Measurements from ENCODE around the gene SLIT3.

DNA sequence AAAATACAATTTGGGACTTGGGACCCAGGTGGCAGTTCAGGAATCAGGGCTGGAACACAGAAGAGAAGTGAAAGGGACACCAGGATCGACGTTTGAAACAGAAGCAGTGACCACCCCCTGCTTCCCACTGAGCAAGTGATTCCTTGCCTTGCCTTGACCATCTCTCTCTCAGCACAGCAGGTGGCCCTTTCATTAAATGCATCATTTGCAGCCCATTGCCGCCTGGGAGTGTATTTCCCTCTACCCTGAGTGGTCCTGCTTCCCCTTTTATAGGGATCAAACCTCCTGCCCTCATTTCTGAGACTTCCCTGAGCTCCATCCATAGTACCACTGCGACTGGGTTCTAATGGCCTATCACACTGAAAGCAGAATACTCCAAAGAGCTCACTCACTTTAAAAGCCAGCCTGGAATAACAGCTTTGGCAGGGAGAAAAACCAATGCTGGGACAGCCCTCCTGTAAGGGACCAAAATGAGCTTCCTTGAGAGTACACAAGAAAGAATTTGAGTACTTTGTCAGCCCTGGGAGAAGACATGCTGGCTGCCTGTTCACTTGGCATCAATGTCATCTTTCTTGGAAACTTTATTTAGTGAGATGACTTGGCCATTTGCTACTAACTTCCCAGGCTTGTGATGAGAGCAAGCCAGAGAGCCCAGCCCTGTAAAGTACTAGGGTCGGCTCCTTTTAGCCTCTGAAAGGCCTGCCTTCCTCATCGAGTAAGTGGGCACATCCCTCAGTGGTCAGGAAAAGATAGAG is 149.7 kb downstream of the SLIT3 start:
- TF ChIP-seq, protein P1, sequence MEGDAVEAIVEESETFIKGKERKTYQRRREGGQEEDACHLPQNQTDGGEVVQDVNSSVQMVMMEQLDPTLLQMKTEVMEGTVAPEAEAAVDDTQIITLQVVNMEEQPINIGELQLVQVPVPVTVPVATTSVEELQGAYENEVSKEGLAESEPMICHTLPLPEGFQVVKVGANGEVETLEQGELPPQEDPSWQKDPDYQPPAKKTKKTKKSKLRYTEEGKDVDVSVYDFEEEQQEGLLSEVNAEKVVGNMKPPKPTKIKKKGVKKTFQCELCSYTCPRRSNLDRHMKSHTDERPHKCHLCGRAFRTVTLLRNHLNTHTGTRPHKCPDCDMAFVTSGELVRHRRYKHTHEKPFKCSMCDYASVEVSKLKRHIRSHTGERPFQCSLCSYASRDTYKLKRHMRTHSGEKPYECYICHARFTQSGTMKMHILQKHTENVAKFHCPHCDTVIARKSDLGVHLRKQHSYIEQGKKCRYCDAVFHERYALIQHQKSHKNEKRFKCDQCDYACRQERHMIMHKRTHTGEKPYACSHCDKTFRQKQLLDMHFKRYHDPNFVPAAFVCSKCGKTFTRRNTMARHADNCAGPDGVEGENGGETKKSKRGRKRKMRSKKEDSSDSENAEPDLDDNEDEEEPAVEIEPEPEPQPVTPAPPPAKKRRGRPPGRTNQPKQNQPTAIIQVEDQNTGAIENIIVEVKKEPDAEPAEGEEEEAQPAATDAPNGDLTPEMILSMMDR (conservative IDR thresholded peaks at IDR 0.05) = no peak
- no peak for TF ChIP-seq EZH2 (IDR thresholded peaks at IDR 0.05; ENCODE audit: low read depth)

Measured in PC-9 (cell line).